Dendritic cell treated with granulocyte-macrophage colony-stimulating factor and Interleukin-4, amounts not matched to agents 40 ng/mL and 50 ng/mL, for 4 days (primary cell): ENCODE results near the gene OCA2.

Source experiments
- H3K27ac Mint-ChIP-seq: one replicate; pipeline ENCODE4 v1.8.0; 2022; ENCODE audit warnings: mild to moderate bottlenecking, mixed read lengths
- H3K27me3 Mint-ChIP-seq: one replicate; pipeline ENCODE4 v1.8.0; 2022; ENCODE audit warnings: mild to moderate bottlenecking, mixed read lengths
- H3K36me3 Mint-ChIP-seq: one replicate; pipeline ENCODE4 v1.8.0; 2022; ENCODE audit warnings: low read depth, mixed read lengths
- H3K4me1 Mint-ChIP-seq: one replicate; pipeline ENCODE4 v1.8.0; 2022; ENCODE audit warnings: low read depth, mixed read lengths
- H3K4me3 Mint-ChIP-seq: one replicate; pipeline ENCODE4 v1.8.0; 2022; ENCODE audit warnings: mild to moderate bottlenecking, moderate library complexity, mixed read lengths
- H3K9me3 Mint-ChIP-seq: one replicate; pipeline ENCODE4 v1.8.0; 2022; ENCODE audit warnings: mixed read lengths
- intact Hi-C: fragments of 100-400 bp; cut with micrococcal nuclease; formaldehyde crosslinking; loops from one replicate; pipeline ENCODE4 v1.15.0; 2022

The OCA2 gene

GRCh38 chr15:28105224-28105791 lies 6.2 kb upstream of the OCA2 start:
- Mint-ChIP-seq H3K27me3 (peaks cover 76% of the 10 kb centered on the region), H3K4me1 (peaks cover 13% of the 10 kb centered on the region), H3K36me3 (no peaks in the 10 kb centered on the region), H3K4me3 (no peak overlapping the region), H3K27ac (no peak overlapping the region), H3K9me3 (no peaks in the 10 kb centered on the region)
- intact Hi-C loops, result no loop called here

GRCh38 chr15:28104326-28104725 lies 5.2 kb upstream of the OCA2 start:
- intact Hi-C loops, result no loop called here
- H3K4me3 Mint-ChIP-seq, result no peak overlapping the region
- H3K4me1 Mint-ChIP-seq, result peaks cover 19% of the 10 kb centered on the region
- H3K9me3 Mint-ChIP-seq, result no peaks in the 10 kb centered on the region
- H3K27me3 Mint-ChIP-seq, result peaks cover 84% of the 10 kb centered on the region
- H3K27ac Mint-ChIP-seq, result no peak overlapping the region
- no peaks in the 10 kb centered on the region for H3K36me3 Mint-ChIP-seq

- no peaks in the 10 kb centered on the region for H3K9me3 Mint-ChIP-seq
- H3K4me3 Mint-ChIP-seq, result no peak overlapping the region
- peaks cover 19% of the 10 kb centered on the region for H3K4me1 Mint-ChIP-seq
- no peaks in the 10 kb centered on the region for H3K36me3 Mint-ChIP-seq
- no peak overlapping the region for H3K27ac Mint-ChIP-seq
- peaks cover 82% of the 10 kb centered on the region for H3K27me3 Mint-ChIP-seq
- intact Hi-C loops, result no loop called here
Observed at GRCh38 chr15:28103831-28104230, 4.7 kb upstream of the OCA2 start.

DNA sequence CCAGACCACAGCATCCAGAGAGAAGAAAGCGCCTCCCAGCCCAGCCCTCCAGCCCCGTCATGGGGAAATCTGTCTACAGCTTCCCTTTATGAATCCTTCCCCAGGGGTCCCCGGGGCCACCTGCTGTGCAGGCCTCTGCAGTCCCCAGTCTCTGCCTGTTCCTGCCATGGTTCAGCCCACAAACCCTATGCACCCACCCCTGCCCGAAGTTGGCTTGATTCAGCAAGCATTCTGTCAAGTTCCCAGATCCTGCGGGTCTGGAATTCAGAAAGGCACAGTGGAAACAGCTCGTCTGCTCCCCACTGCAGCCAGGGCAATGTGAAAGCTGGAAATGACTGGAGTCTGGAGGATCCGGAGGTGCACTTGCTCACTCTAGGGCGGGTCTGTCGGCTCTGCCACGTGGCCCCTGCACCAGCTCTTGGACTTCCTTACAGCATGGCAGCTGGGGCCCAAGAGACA lies 2.9 kb upstream of the OCA2 start:
- intact Hi-C loops, result no loop called here
- H3K36me3 Mint-ChIP-seq, result no peaks in the 10 kb centered on the region
- no peak overlapping the region for H3K27ac Mint-ChIP-seq
- H3K4me1 Mint-ChIP-seq, result peaks cover 22% of the 10 kb centered on the region
- H3K4me3 Mint-ChIP-seq, result no peak overlapping the region
- no peaks in the 10 kb centered on the region for H3K9me3 Mint-ChIP-seq
- H3K27me3 Mint-ChIP-seq, result peaks cover 84% of the 10 kb centered on the region

GRCh38 chr15:28101201-28101600 lies 2.1 kb upstream of the OCA2 start:
- H3K9me3 Mint-ChIP-seq, result no peaks in the 10 kb centered on the region

DNA sequence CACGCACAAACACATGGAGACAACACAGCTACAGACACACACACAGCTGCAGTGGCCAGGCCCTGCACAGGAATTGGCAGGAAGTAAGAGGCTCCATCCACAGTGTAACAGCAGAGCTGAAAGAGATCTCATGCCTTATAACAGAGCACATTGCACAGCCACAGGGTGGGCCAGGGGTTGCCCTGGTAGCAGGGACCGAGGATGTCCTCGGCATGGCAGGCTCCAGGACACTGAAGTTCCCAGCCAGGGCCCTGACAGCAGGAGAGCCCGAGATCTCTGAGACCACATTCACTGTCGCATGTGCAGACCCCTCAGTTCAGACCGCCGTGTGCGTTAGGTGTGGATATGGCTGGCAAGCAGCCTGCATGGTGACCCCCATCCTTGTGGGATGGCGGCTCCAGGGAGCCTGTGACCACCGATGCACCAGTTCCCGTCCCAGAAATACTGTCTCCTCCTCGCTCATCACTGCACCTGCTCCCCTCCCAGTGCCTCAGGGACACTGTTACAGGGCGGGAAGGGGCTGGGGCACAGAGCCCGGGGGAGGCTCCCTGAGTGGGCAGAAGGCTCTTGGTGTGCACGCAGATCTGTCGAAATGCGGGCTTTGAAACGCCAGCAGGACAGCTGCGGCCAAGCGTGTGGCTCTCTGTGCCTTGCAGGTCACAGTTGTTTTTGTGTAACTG lies 1.5 kb upstream of the OCA2 start:
- no peaks in the 10 kb centered on the region for H3K9me3 Mint-ChIP-seq
- peaks cover 22% of the 10 kb centered on the region for H3K4me1 Mint-ChIP-seq
- no peak overlapping the region for H3K4me3 Mint-ChIP-seq
- no peak overlapping the region for H3K27ac Mint-ChIP-seq
- no peaks in the 10 kb centered on the region for H3K36me3 Mint-ChIP-seq
- peaks cover 85% of the 10 kb centered on the region for H3K27me3 Mint-ChIP-seq
- intact Hi-C loops, result no loop called here

More at GRCh38 chr15:28101201-28101600, 2.1 kb upstream of the OCA2 start:
- intact Hi-C loops, result no loop called here
- Mint-ChIP-seq H3K36me3 (no peaks in the 10 kb centered on the region), H3K27me3 (peaks cover 85% of the 10 kb centered on the region), H3K27ac (no peak overlapping the region), H3K4me3 (no peak overlapping the region), H3K4me1 (peaks cover 22% of the 10 kb centered on the region)

DNA sequence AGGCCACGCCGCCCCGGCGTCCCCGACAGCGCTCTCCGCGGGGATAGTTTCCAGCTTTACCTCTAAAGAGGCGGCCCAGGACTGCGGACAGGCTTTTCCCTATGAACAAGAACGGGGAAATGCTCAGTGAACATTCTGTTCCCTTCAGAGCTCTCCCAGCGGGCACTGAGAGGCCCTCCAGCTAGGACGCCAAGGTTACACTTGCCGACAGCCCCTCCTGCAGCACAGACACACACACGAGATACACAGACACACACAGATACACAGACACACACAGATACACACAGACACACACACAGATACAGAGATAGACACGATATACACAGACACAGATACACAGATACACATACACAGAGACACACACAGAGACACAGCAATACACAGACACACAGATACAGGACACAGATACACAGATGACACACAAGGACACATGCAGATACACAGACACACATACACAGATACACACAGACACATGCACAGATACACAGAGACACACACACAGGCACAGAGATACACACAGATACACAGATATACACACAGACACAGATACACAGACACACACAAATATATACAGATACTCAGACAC lies 533 bp upstream of the OCA2 start:
- Mint-ChIP-seq H3K9me3 (no peaks in the 10 kb centered on the region), H3K4me1 (peaks cover 23% of the 10 kb centered on the region), H3K27me3 (peaks cover 83% of the 10 kb centered on the region), H3K36me3 (no peaks in the 10 kb centered on the region), H3K4me3 (peak overlapping the region; percentile 0), H3K27ac (no peak overlapping the region)
- intact Hi-C loops, result loop anchor here (1.0 kb wide), 1 partner anchor 29 kb away; no protein-coding TSS in a partner anchor

GRCh38 chr15:28098360-28098765 lies 752 bp downstream of the OCA2 start:
- Mint-ChIP-seq H3K27ac (no peak overlapping the region), H3K4me3 (no peak overlapping the region), H3K36me3 (no peaks in the 10 kb centered on the region), H3K4me1 (peaks cover 23% of the 10 kb centered on the region), H3K9me3 (no peaks in the 10 kb centered on the region), H3K27me3 (peaks cover 86% of the 10 kb centered on the region)
- intact Hi-C loops, result no loop called here

DNA sequence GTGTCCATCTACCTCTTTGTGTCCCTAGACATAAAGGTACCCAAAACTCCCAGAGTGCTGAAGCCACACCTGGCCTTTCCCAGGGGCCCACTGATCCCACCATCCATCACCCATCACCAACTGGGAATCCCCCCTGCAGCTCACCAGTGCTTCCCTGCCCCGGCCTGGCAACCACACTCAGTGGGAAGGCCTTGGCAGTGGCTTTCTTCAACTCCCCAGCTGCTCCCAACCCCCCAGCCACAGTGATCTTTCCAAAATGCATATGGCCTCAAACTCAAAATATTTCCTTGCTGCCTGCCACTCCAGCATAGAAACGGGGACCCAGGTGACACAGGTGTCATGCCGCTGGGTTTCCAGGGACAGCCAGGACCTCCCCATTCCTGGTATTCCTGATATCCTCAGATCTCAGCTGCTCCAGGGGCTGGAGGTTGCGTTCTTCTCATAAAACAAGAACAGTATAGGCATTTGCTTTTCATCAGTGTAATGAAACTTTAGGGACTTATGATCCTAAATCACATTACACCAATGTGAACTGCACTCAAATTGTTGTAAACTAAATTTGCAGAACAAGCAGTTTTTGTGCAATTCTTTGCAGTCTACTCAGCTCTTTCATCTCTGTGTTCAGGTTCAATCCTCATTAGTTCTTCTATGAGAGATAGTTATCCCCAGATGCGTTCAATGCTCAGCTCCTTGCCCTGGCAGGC lies 1.3 kb downstream of the OCA2 start:
- no peak overlapping the region for H3K27ac Mint-ChIP-seq
- H3K4me3 Mint-ChIP-seq, result peak overlapping the region; percentile 5
- intact Hi-C loops, result no loop called here
- H3K36me3 Mint-ChIP-seq, result no peaks in the 10 kb centered on the region
- no peaks in the 10 kb centered on the region for H3K9me3 Mint-ChIP-seq
- H3K27me3 Mint-ChIP-seq, result peaks cover 90% of the 10 kb centered on the region
- peaks cover 23% of the 10 kb centered on the region for H3K4me1 Mint-ChIP-seq

GRCh38 chr15:28096670-28097431 lies 2.3 kb downstream of the OCA2 start:
- intact Hi-C loops, result no loop called here
- peak overlapping the region; percentile 78 for H3K4me3 Mint-ChIP-seq
- H3K36me3 Mint-ChIP-seq, result no peaks in the 10 kb centered on the region
- peaks cover 23% of the 10 kb centered on the region for H3K4me1 Mint-ChIP-seq
- peaks cover 90% of the 10 kb centered on the region for H3K27me3 Mint-ChIP-seq
- no peaks in the 10 kb centered on the region for H3K9me3 Mint-ChIP-seq
- H3K27ac Mint-ChIP-seq, result no peak overlapping the region

- Mint-ChIP-seq H3K36me3 (no peaks in the 10 kb centered on the region), H3K4me3 (peak overlapping the region; percentile 78), H3K4me1 (peaks cover 23% of the 10 kb centered on the region), H3K27me3 (peaks cover 91% of the 10 kb centered on the region), H3K27ac (no peak overlapping the region), H3K9me3 (no peaks in the 10 kb centered on the region)
- intact Hi-C loops, result no loop called here
Observed at GRCh38 chr15:28096411-28096669, 2.8 kb downstream of the OCA2 start.

GRCh38 chr15:28094732-28095521 lies 4.2 kb downstream of the OCA2 start:
- H3K27me3 Mint-ChIP-seq, result peaks cover 89% of the 10 kb centered on the region
- H3K4me1 Mint-ChIP-seq, result peaks cover 22% of the 10 kb centered on the region
- H3K9me3 Mint-ChIP-seq, result peaks cover 14% of the 10 kb centered on the region
- no peak overlapping the region for H3K27ac Mint-ChIP-seq
- intact Hi-C loops, result no loop called here
- no peaks in the 10 kb centered on the region for H3K36me3 Mint-ChIP-seq
- H3K4me3 Mint-ChIP-seq, result peak overlapping the region; percentile 78
